Nephron (organoid): ENCODE results near the gene PIGU.
A peak's percentile ranks its signal among the peaks of the same experiment; 100 is the strongest.

ENCODE experiments used
- H3K27ac Mint-ChIP-seq, 3 experiments: 2 replicates each; pipeline ENCODE4 v1.8.0; 2020; ENCODE audit warnings: mixed read lengths in 3 of 3, mild to moderate bottlenecking in 2 of 3, moderate library complexity in 1 of 3
- H3K27me3 Mint-ChIP-seq: 2 replicates; pipeline ENCODE4 v1.8.0; 2021; ENCODE audit warnings: low read depth, mild to moderate bottlenecking, moderate library complexity, mixed read lengths
- H3K36me3 Mint-ChIP-seq: 2 replicates; pipeline ENCODE4 v1.8.0; 2020; ENCODE audit warnings: low read depth, mixed read lengths
- H3K4me1 Mint-ChIP-seq: 2 replicates; pipeline ENCODE4 v1.8.0; 2020; ENCODE audit warnings: mixed read lengths
- H3K4me3 Mint-ChIP-seq, 3 experiments: 2 replicates each; pipeline ENCODE4 v1.8.0; 2020; ENCODE audit warnings: mild to moderate bottlenecking in 3 of 3, mixed read lengths in 3 of 3, moderate library complexity in 2 of 3
- H3K9me3 Mint-ChIP-seq: 2 replicates; pipeline ENCODE4 v1.8.0; 2020; ENCODE audit warnings: mixed read lengths
- TF ChIP-seq, protein P1 (sequence below), 3 experiments: fragments of 200-600 bp; sonication (generic); IDR thresholded peaks; one replicate each; pipeline ENCODE4 v1.5.0; 2021; ENCODE audit warnings: antibody characterized with exemption in 3 of 3; ENCODE audit not compliant: unreplicated experiment in 3 of 3

PIGU gene

GRCh38 chr20:34638532-34638931 is 38.4 kb downstream of the PIGU start:
- H3K27me3 Mint-ChIP-seq: no peaks in the 10 kb centered on the region

GRCh38 chr20:34638039-34638292 is 38.9 kb downstream of the PIGU start:
- H3K9me3 Mint-ChIP-seq: no peaks in the 10 kb centered on the region
- H3K27me3 Mint-ChIP-seq: no peaks in the 10 kb centered on the region
- H3K4me3 Mint-ChIP-seq: no peak overlapping the region
- H3K4me1 Mint-ChIP-seq: peaks cover 28% of the 10 kb centered on the region
- TF ChIP-seq, protein P1, sequence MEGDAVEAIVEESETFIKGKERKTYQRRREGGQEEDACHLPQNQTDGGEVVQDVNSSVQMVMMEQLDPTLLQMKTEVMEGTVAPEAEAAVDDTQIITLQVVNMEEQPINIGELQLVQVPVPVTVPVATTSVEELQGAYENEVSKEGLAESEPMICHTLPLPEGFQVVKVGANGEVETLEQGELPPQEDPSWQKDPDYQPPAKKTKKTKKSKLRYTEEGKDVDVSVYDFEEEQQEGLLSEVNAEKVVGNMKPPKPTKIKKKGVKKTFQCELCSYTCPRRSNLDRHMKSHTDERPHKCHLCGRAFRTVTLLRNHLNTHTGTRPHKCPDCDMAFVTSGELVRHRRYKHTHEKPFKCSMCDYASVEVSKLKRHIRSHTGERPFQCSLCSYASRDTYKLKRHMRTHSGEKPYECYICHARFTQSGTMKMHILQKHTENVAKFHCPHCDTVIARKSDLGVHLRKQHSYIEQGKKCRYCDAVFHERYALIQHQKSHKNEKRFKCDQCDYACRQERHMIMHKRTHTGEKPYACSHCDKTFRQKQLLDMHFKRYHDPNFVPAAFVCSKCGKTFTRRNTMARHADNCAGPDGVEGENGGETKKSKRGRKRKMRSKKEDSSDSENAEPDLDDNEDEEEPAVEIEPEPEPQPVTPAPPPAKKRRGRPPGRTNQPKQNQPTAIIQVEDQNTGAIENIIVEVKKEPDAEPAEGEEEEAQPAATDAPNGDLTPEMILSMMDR (IDR thresholded peaks at IDR 0.05; ENCODE audit: unreplicated experiment in 3 of 3): no peak
- peaks cover 45% of the 10 kb centered on the region for H3K36me3 Mint-ChIP-seq
- H3K27ac Mint-ChIP-seq: no peak overlapping the region

More at GRCh38 chr20:34638532-34638931, 38.4 kb downstream of the PIGU start:
- Mint-ChIP-seq H3K9me3 (no peaks in the 10 kb centered on the region), H3K4me1 (peaks cover 28% of the 10 kb centered on the region), H3K36me3 (peaks cover 43% of the 10 kb centered on the region), H3K4me3 (no peak overlapping the region), H3K27ac (peak overlapping the region in 1 of 3 experiments; percentile 27)
- TF ChIP-seq, protein P1 (IDR thresholded peaks at IDR 0.05; ENCODE audit: unreplicated experiment in 3 of 3): no peak

DNA sequence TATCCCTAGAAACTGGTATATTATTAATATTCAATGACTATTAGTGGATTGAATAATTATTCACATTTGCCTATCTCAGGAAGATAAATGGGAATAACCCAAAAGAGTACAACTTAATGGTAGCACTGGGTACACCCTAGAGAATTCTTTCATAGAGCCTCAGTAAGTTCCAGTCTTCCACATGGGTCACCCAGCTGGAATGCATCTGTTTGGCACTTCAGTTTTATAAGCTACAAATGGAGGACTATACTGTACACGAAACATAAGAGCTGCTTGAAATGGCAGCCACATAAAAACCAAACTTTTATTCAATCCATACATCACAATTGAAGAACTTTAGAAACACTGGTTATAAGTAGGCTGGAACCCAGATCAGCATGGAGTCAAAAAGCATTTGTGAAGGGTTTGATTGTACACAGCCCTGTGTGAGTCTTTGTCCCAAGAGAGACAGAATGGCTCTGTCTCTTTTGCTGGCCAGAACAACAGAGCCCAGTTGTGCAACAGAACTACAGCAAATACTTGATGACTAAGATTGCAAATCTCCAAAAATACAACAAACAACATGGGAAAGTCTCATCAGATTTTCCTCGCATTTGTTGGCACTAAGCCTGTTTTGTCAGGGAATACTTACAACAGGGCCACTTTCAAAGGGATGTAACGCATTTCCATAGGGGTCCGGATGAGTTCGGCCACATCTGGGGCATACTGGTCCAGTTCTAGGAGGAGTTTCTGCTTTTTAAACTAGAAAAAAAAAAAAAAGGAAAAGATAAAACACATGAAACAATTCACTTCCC is 39.5 kb downstream of the PIGU start:
- no peak overlapping the region for H3K4me3 Mint-ChIP-seq
- H3K27me3 Mint-ChIP-seq: no peaks in the 10 kb centered on the region
- H3K36me3 Mint-ChIP-seq: peaks cover 48% of the 10 kb centered on the region
- TF ChIP-seq, protein P1 (IDR thresholded peaks at IDR 0.05; ENCODE audit: unreplicated experiment in 3 of 3): no peak
- no peak overlapping the region for H3K27ac Mint-ChIP-seq
- H3K4me1 Mint-ChIP-seq: peaks cover 28% of the 10 kb centered on the region
- H3K9me3 Mint-ChIP-seq: no peaks in the 10 kb centered on the region

- no peaks in the 10 kb centered on the region for H3K27me3 Mint-ChIP-seq
- TF ChIP-seq, protein P1 (IDR thresholded peaks at IDR 0.05; ENCODE audit: unreplicated experiment in 3 of 3): no peak
- peaks cover 49% of the 10 kb centered on the region for H3K36me3 Mint-ChIP-seq
- H3K4me3 Mint-ChIP-seq: no peak overlapping the region
- no peak overlapping the region for H3K27ac Mint-ChIP-seq
- H3K9me3 Mint-ChIP-seq: no peaks in the 10 kb centered on the region
- peaks cover 23% of the 10 kb centered on the region for H3K4me1 Mint-ChIP-seq
Observed at GRCh38 chr20:34636648-34637047, 40.2 kb downstream of the PIGU start.

- H3K27ac Mint-ChIP-seq: no peak overlapping the region
- H3K4me1 Mint-ChIP-seq: peaks cover 7% of the 10 kb centered on the region
- TF ChIP-seq, protein P1 (IDR thresholded peaks at IDR 0.05; ENCODE audit: unreplicated experiment in 3 of 3): no peak
- no peak overlapping the region for H3K4me3 Mint-ChIP-seq
- H3K9me3 Mint-ChIP-seq: no peaks in the 10 kb centered on the region
- H3K27me3 Mint-ChIP-seq: no peaks in the 10 kb centered on the region
- peaks cover 53% of the 10 kb centered on the region for H3K36me3 Mint-ChIP-seq
Observed at GRCh38 chr20:34634392-34634791, 42.5 kb downstream of the PIGU start.

DNA sequence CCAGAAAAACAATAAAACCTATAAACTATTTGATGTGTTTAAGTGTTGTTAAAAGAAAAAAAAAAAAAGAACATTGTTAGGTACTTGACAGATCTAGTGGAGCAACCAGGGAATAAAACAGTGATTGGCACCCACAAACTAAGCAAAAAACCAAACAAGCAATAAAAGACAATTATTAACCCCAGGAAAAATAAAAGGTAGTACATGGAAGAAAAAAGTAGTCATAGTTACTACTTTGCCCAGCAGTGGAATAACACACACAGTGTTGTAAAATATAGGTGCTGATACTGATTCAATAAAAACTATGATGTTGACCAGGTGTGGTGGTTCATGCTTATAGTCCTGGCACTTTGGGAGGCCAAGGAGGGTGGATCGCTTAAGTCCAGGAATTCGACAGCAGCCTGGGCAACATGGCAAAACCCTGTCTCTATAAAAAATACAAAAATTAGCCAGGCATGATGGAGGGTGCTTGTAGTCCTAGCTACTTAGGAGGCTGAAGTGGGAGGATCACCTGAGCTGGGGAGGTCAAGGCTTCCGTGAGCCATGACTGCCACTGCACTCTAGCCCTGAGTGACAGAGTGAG is 43.9 kb downstream of the PIGU start:
- Mint-ChIP-seq H3K4me1 (no peaks in the 10 kb centered on the region), H3K36me3 (peaks cover 47% of the 10 kb centered on the region), H3K27ac (peak overlapping the region in 1 of 3 experiments; percentile 13), H3K4me3 (no peak overlapping the region), H3K9me3 (no peaks in the 10 kb centered on the region), H3K27me3 (no peaks in the 10 kb centered on the region)
- TF ChIP-seq, protein P1 (IDR thresholded peaks at IDR 0.05; ENCODE audit: unreplicated experiment in 3 of 3): no peak
